NCI-H2196 (cell line): ENCODE results near the gene TBC1D23.
"Not testable (repeated sequence)": the region's sequence is repeated elsewhere in the genome, so short reads cannot be mapped to it uniquely, and the experiment has no call there.

Source experiments
- DNase-seq: peaks from one replicate; lab custom pipeline; 2025; ENCODE audit not compliant: unreplicated experiment; lab: John Stamatoyannopoulos, UW

The TBC1D23 gene

DNA sequence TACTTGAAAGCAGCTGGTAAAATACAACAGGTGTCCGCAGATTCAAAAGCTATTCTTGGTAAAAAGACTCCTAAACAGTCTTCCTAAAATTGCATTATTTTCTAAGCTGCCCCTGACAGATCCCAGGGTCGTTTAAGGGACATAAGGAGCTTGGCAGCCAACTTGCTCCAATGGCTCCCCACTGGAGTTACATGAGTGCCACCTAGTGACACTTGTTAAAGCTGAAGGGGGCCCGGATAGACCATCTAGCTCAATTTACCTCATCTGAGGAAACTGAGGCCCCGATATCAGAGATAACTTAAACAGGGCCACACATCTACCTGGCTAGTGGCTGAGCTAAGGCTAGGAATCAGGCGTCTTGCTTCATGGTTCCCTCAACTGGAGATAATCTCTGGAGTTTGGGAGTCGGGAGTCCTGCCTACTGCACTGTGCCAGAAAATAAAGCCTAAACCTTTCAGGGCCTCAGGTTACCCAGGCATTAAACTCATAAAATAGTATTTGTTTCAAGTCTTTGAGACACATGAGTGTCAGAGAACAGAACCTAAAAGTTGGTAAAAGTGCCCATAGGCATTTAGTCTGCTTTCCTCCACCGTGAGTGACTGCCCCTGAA lies 6.5 kb upstream of the TBC1D23 start:
- peak; percentile 78 for DNase-seq

DNA sequence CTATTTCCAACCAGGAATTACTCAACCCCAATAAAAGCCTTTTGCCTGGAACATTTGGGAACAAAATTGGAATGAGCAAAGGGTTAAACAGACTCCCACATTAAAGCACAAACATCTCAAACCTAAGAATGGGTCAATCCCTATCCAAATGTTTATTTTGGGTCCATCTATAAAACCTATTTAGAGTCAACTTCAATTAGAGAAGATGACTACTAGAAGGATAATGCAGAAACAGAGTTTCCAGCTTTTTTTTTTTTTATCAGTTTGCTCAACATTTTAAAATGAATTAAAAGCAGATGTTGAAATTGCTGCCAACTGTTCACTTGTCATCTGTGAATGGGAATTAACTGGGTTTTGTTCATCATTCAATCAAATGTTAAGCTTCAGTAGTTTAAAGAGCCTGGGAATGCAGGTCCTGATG lies 4.1 kb upstream of the TBC1D23 start:
- DNase-seq = no peak

DNA sequence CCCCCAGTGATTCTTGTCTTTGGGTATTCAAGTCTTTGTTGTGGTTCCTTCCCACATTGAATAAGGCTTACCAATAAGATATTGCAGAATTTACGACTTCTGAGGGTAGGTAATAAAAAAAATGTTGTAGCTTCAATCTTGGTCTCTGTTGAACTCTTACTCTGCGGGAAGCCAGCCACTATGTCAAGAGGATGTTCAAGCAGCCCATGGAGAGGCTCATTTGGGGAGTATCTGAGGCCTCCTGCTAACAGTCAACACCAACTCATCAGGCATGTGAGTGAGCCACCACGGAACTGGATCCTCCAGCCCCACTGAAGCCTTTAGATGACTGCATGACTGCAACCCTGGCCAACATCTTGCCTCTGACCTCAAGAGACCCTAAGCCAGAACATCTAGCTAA lies 3.2 kb upstream of the TBC1D23 start:
- no peak for DNase-seq

DNA sequence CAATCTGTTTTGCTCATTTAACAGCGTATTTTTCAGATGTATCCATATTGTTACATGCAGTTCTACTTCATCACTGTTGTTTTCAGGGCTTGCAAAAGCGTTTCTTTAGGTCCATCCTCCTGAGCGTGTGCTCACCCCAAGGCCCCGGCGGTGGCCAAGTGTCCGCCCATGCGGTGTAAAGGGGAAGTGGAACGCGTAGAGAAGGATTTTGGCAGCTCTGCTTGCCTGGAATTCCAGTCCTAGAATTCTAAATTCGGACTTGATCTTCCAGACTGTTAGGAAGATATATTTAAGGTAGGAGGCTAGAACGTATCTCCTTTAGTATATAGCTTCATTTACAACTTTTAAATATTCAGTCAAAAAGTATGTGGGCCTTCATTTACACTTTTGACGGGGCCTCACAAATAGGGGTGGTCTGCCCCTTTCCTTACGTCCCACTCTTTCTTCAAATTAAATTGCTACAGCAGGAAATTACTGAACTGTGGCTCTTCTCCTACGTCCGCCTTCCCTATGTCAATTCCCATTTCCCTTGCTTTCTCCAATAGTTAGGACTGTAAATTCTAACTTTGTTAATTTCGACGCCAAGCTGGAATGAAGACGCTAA lies 609 bp upstream of the TBC1D23 start:
- DNase-seq = peak; percentile 36

DNA sequence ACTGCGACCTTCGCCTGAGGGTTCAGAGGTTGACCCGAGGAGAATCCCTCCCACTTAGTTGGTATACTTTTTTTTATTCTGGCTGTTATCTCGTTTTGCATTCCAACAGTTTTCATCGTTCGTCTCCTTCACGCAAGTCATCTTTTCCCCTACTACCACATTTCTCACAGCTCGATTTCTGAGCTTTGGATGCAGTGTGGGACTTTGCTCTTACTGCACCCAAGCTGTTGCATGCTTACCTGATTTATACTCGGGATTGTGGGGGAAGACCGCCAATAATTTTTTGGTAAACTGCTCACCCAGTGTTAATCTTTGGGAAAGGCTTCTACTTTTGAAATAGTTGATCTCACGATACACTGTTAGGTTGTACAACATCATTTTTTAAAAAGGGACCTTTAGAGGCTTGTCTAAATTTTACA lies 702 bp downstream of the TBC1D23 start:
- no peak for DNase-seq

DNA sequence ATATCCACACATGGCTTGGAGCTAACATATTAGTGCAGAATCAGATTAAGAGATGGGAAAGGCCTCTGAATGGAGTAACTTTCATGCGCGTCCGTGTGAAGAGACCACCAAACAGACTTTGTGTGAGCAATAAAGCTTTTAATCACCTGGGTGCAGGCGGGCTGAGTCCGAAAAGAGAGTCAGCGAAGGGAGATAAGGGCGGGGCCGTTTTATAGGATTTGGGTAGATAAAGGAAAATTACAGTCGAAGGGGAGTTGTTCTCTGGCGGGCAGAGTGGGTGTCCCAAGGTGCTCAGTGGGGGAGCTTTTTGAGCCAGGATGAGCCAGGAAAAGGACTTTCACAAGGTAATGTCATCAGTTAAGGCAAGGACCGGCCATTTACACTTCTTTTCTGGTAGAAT lies 2.1 kb downstream of the TBC1D23 start:
- DNase-seq = not testable (repeated sequence)

DNA sequence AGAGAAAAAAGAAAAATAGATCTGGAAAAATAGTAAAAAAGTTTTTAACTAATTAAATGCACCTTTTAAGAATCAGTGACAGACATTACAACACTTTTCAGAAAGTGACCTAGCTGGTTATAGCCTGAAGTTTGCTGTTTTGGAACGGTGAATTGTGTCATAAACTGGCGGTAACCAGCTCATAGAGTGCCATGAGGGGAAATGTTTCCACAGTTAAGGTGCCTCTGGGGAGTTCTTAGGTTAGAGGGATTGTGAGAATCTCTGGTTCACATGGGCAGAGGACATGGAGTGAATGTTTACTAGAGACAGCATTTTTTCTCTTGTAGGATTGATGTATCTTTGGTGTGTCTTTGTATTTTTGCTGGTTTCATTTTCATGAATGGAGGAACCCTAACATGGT lies 2.8 kb downstream of the TBC1D23 start:
- no peak for DNase-seq

DNA sequence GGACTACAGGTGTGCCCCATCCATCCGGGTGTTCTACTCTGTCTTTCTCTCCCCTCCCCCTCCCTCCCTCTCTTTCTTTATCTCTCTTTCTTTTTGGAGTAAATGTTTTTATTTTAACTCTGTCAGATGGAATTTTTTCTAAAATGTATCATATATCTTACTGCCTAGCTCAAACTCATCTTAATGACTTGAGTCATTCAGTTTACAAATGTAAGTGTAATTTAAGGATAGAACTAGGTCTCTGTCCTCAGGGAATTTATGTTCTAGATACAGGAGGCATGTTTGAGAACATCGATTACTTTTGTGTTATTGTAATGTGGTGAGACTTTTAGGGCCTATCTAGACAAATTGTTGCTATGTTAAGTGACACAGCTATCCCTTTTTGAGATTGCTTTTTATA lies 3.5 kb downstream of the TBC1D23 start:
- DNase-seq = no peak

DNA sequence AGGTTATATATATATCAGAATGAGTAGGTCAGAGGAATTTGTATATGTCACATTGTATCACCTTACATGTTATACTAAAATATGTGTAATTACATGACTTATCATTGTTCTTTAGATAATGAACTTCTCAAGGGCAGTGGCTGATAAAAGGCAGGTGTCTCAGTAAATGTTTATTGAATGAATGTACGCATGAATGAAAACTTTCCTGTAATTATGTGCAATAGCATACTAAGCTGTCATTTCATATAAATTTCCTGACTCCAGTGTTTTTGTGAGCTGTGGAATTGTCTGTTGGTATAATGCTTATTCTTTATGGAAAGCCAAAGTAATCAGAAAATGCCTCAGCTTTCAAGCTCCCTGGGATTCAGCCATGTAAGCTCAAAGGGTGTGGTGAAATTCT lies 4.2 kb downstream of the TBC1D23 start:
- no peak for DNase-seq

DNA sequence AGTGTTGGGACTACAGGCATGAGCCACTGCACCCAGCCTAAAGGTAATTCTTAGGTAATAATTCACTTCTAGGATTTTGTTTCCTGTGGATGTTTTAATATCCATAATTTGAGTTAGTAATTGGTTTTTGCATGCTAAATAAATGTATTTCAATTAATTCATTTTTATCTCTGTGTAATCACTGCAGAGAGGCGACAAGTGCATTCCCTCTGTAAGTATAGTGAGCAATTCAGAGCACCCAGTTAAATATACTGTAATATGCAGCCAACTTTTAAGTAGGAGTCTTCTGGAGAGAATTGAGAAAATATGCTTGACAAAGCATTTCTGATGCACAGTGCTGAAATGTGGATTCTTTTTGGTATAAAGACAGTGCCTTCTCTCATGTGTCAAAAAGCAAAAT lies 5.7 kb downstream of the TBC1D23 start:
- DNase-seq = no peak

DNA sequence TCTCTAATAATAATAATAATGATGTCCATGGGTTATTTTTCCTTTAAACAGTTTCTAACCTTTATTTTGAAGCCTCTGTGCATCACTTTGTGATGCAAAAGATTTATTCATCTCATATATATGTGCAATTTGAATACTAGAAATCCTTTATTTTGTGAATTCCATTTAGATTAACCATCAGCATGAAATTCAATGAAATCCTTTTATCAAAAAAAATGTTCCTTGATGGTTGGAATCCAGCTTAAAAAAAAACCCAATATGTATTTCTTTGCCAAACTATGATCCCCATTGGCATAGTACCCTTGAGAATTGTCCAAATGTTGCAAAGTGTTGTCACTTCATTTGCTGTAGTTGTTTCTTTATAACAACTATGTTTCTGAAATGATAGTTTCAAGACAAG lies 7.4 kb downstream of the TBC1D23 start:
- no peak for DNase-seq

DNA sequence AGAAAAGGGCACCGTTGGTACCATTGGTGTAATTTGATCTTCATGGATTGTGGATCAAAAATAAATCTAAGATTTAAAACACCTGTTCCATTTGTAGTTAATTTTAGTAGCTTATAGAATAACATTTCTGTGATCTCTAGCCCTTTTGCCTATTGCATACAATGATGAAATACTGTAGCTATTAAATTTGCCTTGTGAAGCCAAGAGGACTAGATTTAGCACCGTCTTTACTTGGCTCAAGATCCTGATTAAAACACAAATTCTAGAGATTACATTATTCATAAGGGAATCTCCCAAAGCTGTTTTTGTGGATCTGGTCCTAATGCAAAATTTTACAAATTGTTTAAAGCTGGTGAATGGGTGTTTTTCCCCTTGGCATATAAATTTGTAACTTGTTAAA lies 8.2 kb downstream of the TBC1D23 start:
- no peak for DNase-seq

DNA sequence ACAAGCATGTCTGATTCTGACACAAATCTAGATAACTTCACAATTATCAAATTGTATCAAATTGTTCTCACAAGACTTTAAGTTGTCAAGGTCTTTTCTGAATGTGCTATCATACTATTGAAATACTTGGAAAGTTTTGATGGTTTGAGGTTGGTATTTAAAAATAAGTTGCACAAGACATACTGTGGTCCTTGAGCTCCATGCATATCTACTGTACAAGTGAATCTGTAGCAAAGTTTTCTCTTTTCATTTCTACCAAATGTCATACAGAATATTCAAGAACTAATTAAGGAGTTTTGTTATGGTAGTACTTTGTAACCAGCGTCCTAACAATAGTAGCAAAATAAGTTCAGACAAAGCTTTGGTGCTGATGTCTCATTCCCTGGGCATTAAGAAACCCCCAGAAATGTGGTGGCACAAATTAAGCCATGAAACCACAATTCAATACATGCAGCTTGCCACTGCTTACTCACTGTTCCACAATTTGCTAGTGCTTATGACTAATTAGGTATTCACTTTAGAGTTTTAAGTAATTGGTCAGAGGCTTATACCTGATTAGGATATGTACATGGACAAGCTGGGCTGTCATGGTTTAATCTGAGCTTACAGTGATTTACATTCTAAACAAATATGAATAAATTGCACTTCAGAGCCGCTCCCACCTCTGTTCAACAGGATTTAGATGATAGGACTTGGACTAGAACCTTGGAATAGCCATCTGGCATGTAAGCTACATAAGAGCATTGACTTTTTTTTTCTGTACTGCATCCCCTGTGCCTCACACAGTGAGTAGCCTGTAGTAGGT lies 8.8 kb downstream of the TBC1D23 start:
- no peak for DNase-seq

DNA sequence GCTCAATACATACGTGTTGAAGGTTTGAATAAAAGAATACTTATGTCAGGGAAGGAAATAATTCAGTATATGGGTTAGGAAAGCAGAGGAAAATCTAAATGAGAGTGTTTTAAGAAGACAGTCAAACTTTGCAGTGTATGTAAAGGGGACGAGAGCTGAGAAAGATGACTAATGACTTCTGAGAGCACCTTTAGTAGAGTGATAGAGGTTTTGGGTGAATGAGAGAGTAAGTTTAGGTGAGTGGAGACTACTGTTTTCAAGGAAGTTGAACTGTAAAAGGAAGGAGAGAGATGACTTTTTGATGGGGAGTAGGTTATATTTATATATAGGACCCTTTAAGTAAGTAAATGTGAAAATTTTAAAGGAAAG lies 9.4 kb downstream of the TBC1D23 start:
- DNase-seq = no peak

DNA sequence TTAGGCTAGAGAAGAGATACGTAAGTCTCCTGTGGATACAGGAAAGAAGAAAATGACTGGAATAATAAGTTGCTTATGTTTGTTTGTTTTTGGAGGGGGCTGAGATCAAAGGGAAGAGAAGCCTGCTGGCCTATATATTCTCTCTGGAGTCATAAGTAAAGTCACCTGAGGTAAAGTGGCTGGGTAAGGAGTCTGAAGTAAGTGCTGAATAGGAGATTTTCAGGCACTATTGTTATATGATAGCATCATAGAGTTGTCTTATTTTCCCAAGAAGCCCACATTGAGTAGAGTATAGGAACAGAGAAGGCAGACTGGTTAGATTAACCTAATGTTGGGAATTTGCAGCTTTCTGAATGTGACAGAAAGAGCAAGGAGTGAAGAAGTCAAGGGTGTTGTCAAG lies 10.7 kb downstream of the TBC1D23 start:
- DNase-seq = no peak

DNA sequence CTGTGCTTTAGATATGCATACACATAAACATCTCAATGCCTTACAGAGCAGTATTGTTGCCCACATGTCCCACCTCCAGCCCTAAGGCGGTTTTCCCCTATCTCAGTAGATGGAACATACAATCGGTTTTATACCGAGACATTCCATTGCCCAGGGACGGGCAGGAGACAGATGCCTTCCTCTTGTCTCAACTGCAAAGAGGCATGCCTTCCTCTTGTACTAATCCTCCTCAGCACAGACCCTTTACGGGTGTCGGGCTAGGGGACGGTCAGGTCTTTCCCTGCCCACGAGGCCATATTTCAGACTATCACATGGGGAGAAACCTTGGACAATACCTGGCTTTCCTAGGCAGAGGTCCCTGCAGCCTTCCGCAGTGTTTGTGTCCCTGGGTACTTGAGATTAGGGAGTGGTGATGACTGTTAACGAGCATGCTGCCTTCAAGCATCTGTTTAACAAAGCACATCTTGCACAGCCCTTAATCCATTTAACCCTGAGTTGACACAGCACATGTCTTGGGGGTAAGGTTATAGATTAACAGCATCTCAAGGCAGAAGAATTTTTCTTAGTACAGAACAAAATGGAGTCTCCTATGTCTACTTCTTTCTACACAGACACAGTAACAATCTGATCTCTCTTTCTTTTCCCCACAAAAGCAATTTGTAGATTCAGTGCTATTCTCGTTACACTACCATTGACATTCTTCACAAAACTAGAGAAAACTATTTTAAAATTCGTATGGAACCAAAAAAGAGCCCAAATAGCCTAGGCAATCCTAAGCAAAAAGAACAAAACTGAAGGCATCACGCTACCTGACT lies 12.2 kb downstream of the TBC1D23 start:
- not testable (repeated sequence) for DNase-seq

DNA sequence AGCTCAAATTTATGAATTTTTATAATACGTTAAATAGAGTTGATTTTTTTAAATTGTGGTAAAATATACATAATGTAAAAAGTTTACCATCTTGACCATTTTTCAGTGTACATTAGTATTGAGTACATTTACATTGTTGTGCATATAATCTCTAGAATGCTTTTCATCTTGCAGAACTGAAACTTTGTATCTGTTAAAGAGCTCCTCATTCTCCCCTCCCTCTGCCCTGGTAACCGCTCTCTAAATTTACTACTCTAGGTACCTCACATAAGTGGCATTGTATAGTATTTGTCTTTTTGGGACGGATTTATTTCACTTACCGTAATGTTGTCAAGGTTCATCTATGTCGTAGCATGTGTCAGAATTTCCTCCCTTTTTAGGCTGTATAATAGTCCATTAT lies 13.6 kb downstream of the TBC1D23 start:
- DNase-seq = no peak

DNA sequence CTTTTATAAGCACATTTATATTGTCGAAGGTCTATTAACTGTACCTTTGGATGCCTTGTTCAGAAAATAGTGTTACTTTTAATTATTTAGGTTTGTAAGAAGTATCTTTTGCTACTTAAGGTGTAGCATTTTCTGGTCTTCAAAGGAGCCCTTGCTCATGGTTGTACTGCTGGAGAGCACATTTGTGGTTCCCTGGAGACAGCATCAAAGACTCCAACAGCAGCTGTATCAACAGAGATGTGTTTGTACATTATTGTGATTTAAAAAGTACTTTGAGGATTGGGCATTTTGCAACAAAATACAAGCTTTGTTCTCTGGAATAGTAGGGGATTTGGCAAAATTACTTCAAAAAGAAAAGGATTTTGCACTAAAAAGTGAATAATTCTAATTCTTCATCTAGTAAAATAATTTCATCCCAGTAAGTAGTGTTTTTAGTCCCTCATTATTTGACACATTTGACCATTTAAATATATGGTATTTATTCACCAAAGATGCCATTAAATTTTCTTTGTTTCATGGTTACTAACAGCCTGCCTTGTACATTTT lies 16.5 kb downstream of the TBC1D23 start:
- peak; percentile 47 for DNase-seq

DNA sequence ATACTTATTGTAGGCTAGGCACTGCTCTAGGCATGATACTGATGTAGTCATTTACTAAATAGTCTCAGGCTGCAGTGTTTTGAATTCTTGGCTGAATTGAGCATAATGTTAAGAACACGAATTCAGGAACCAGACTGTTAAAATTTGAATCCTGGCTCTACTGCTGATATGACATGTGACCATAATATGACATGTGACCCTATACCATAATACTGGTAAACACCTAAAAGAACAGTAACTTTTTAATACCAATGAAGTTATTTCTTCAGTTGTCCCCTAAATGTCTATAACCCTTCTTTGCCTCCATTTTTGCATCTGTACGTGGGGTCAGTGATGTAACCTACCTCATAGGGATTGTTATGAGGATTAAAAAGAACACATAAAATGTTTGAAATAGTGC lies 18.1 kb downstream of the TBC1D23 start:
- DNase-seq = no peak

DNA sequence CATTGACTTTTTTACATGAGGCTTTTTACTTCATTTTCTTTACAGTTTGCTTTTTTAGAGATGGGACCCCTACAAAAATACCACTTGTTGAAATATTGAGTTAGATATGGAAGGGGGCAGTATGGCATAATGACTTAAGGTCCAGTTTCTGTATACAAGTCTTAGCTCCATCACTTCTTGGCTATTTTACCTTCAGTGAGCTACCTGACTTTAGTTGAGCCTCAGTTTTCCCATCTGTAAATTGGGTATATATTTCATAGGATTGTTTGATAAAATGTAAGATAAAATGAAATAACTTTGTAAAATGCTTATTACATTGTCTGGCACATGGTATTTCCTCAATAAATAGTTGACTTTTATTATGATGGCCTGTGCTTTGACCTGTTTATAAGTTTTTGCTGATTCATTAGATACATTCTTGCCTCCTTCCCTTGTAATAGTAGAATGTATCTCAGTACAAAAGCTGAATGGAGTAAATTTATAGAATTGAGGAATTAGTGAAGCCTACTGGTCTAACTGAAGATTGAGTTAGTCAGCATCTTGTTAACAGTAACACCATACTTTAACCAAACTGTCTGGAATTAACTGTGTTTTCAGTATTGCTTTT lies 27.6 kb downstream of the TBC1D23 start:
- DNase-seq = no peak

DNA sequence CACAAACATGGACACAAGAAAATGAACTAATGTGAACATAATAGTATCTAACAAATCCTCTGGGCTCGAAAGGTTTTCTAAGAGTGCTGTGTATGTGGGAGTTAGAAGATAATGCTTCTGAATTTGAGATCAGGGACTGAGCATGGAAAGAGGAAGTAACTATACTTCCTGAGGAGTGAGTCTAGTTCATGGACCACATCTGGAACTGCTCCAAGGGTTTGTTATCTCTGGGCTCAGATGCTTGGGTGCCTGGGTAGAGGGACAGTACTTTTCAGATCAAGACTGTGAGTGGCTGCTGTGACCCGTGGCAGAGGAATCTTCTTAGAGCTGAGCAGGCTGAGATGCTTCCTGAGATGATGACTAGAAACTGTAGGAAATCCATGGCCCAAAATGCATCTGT lies 28.5 kb downstream of the TBC1D23 start:
- no peak for DNase-seq
